ENCODE results near the gene TMEM101.
"Not testable (repeated sequence)": the region's sequence is repeated elsewhere in the genome, so short reads cannot be mapped to it uniquely, and the experiment has no call there.

GRCh38 chr17:44021227-44021626 is 6.5 kb upstream of the TMEM101 start:
- not testable (repeated sequence) for TF ChIP-seq CTCF, POLR2A (IDR thresholded peaks at IDR 0.05)

Measured in breast epithelium (tissue), 3 donors.